IMR-90 (cell line): ENCODE measurements around the gene SYNPO2. TPM values are rescaled to one million over a fixed set of nuclear protein-coding genes. Genes with fewer than 3 reads are reported as not detected.
A peak's percentile ranks its signal among the peaks of the same experiment; 100 is the strongest.

Experiments
- ATAC-seq: fragments of 200-7000 bp; cut with Tn5 transposase; 2 replicates; pipeline ENCODE4 v1.9.1; 2020; ENCODE audit warnings: low read depth, mild to moderate bottlenecking, moderate library complexity
- BruUV-seq: library from RNA; stranded (reverse); fragments of 400-500 nt; replicated peaks from 2 replicates; lab custom pipeline; 2021; lab: Mats Ljungman, UMichigan
- CTCF ChIA-PET: fragments of 300-600 bp; formaldehyde crosslinking; extraction: SDS; loops from one replicate; lab custom pipeline; 2021; ENCODE audit warnings: antibody characterized with exemption; lab: Yijun Ruan, JAX
- POLR2A ChIA-PET: fragments of 300-600 bp; sonication (Branson Sonifier 250); formaldehyde crosslinking; loops from one replicate; lab custom pipeline; 2022; ENCODE audit warnings: antibody characterized with exemption; ENCODE audit not compliant: unreplicated experiment; lab: Charles Lee
- DNase-seq: peaks from one replicate; pipeline ENCODE4 v3.0.0; 2013
- H2AFZ ChIP-seq: replicated peaks from 2 replicates; pipeline ENCODE3; 2013; ENCODE audit warnings: low read length, mild to moderate bottlenecking; ENCODE audit not compliant: poor library complexity
- H2AK5ac ChIP-seq: 2 replicates; pipeline ENCODE4 v1.6.1; 2013; ENCODE audit warnings: low read depth, low read length, inconsistent platforms
- H2AK9ac ChIP-seq: replicated peaks from 2 replicates; pipeline ENCODE3; 2013; ENCODE audit warnings: mild to moderate bottlenecking, low read depth, low read length, moderate library complexity; ENCODE audit not compliant: poor library complexity
- H2BK120ac ChIP-seq: 2 replicates; pipeline ENCODE4 v1.6.1; 2013; ENCODE audit warnings: low read depth, low read length, inconsistent platforms
- H2BK15ac ChIP-seq: 3 replicates; pipeline ENCODE4 v1.6.1; 2013; ENCODE audit warnings: low read depth, low read length, inconsistent platforms
- H2BK20ac ChIP-seq: 2 replicates; pipeline ENCODE4 v1.6.1; 2013; ENCODE audit warnings: low read depth, mild to moderate bottlenecking, inconsistent platforms, low read length, moderate library complexity
- H2BK5ac ChIP-seq: 2 replicates; pipeline ENCODE4 v1.6.1; 2013; ENCODE audit warnings: mild to moderate bottlenecking, low read depth, low read length, inconsistent platforms; ENCODE audit not compliant: poor library complexity, severe bottlenecking
- H3K14ac ChIP-seq: replicated peaks from 2 replicates; pipeline ENCODE4 v1.6.1; 2013; ENCODE audit warnings: low read depth, low read length, inconsistent platforms
- H3K18ac ChIP-seq: 2 replicates; pipeline ENCODE4 v1.6.1; 2013; ENCODE audit warnings: low read depth, low read length, control low read depth
- H3K23ac ChIP-seq: 2 replicates; pipeline ENCODE4 v1.6.1; 2013; ENCODE audit warnings: low read depth, low read length, inconsistent platforms
- H3K27ac ChIP-seq: 2 replicates; pipeline ENCODE4 v1.5.1; 2013; ENCODE audit warnings: mild to moderate bottlenecking, control low read depth, low read length; ENCODE audit not compliant: insufficient read depth
- H3K27me3 ChIP-seq: 2 replicates; pipeline ENCODE4 v1.6.1; 2013; ENCODE audit warnings: low read length; ENCODE audit not compliant: control insufficient read depth, insufficient read depth
- H3K36me3 ChIP-seq: 2 replicates; pipeline ENCODE4 v1.6.1; 2013; ENCODE audit warnings: low read length, mixed read lengths; ENCODE audit not compliant: control insufficient read depth, insufficient read depth
- H3K4ac ChIP-seq: 2 replicates; pipeline ENCODE4 v1.6.1; 2013; ENCODE audit warnings: low read depth, low read length, inconsistent platforms
- H3K4me1 ChIP-seq: 2 replicates; pipeline ENCODE4 v1.6.1; 2013; ENCODE audit warnings: low read length, mixed read lengths; ENCODE audit not compliant: control insufficient read depth, insufficient read depth
- H3K4me2 ChIP-seq: 2 replicates; pipeline ENCODE4 v1.6.1; 2013; ENCODE audit warnings: low read depth, mild to moderate bottlenecking, control low read depth, low read length, moderate library complexity
- H3K4me3 ChIP-seq: 2 replicates; pipeline ENCODE4 v1.5.1; 2013; ENCODE audit warnings: low read depth, mild to moderate bottlenecking, control low read depth, low read length, moderate library complexity; ENCODE audit not compliant: insufficient read depth
- H3K56ac ChIP-seq: 2 replicates; pipeline ENCODE4 v1.6.1; 2013; ENCODE audit warnings: low read length, inconsistent platforms; ENCODE audit not compliant: insufficient read depth; ENCODE audit errors: extremely low read depth
- H3K79me1 ChIP-seq, 2 experiments: 2 replicates each; pipeline ENCODE4 v1.6.1; 2013; ENCODE audit warnings: low read length in 2 of 2, inconsistent platforms in 1 of 2, low read depth in 1 of 2
- H3K9ac ChIP-seq: 2 replicates; pipeline ENCODE4 v1.6.1; 2013; ENCODE audit warnings: low read depth, low read length, control low read depth
- H3K9me1 ChIP-seq: 2 replicates; pipeline ENCODE4 v1.6.1; 2013; ENCODE audit warnings: low read length, inconsistent platforms; ENCODE audit not compliant: insufficient read depth
- H3K9me3 ChIP-seq: 2 replicates; pipeline ENCODE4 v1.6.1; 2013; ENCODE audit warnings: low read length; ENCODE audit not compliant: control insufficient read depth, insufficient read depth
- H4K20me1 ChIP-seq: 2 replicates; pipeline ENCODE4 v1.6.1; 2013; ENCODE audit warnings: low read length, inconsistent platforms; ENCODE audit not compliant: insufficient read depth
- H4K5ac ChIP-seq: 2 replicates; pipeline ENCODE4 v1.6.1; 2013; ENCODE audit warnings: mild to moderate bottlenecking, low read depth, low read length, control low read depth
- H4K8ac ChIP-seq, 2 experiments: 2 replicates each; pipeline ENCODE4 v1.6.1; 2013; ENCODE audit warnings: low read depth in 2 of 2, low read length in 2 of 2, control low read depth in 1 of 2, inconsistent platforms in 1 of 2
- H4K91ac ChIP-seq: 2 replicates; pipeline ENCODE4 v1.6.1; 2013; ENCODE audit warnings: low read depth, low read length, inconsistent platforms; ENCODE audit not compliant: insufficient read depth
- BHLHE40 ChIP-seq: fragments of 150-350 bp; IDR thresholded peaks from 2 replicates; pipeline ENCODE4 v1.6.1; 2016; ENCODE audit warnings: mild to moderate bottlenecking, low read depth, low read length
- CEBPB ChIP-seq: IDR thresholded peaks from 2 replicates; pipeline ENCODE4 v1.6.1; 2012; ENCODE audit warnings: low read depth, low read length, improper control_type of control experiment
- CHD1 ChIP-seq: IDR thresholded peaks from 2 replicates; pipeline ENCODE4 v1.6.1; 2012; ENCODE audit warnings: low read depth, low read length, improper control_type of control experiment
- FOS ChIP-seq: fragments of 150-350 bp; IDR thresholded peaks from 2 replicates; pipeline ENCODE4 v1.6.1; 2016; ENCODE audit warnings: low read depth, low read length
- MAFK ChIP-seq: IDR thresholded peaks from 2 replicates; pipeline ENCODE4 v1.6.1; 2012; ENCODE audit warnings: low read depth, low read length, improper control_type of control experiment
- MAZ ChIP-seq: IDR thresholded peaks from 2 replicates; pipeline ENCODE4 v1.6.1; 2012; ENCODE audit warnings: low read depth, mild to moderate bottlenecking, low read length, improper control_type of control experiment, moderate library complexity, borderline replicate concordance
- MXI1 ChIP-seq: IDR thresholded peaks from 2 replicates; pipeline ENCODE4 v1.6.1; 2012; ENCODE audit warnings: low read depth, mild to moderate bottlenecking, low read length, moderate library complexity, borderline replicate concordance
- NFE2L2 ChIP-seq: fragments of 150-350 bp; IDR thresholded peaks from 2 replicates; pipeline ENCODE4 v1.6.1; 2016; ENCODE audit warnings: low read depth, mild to moderate bottlenecking, low read length
- POLR2A ChIP-seq: IDR thresholded peaks from 2 replicates; pipeline ENCODE4 v1.6.1; 2012; ENCODE audit warnings: mild to moderate bottlenecking, low read depth, low read length
- RAD21 ChIP-seq: IDR thresholded peaks from 2 replicates; pipeline ENCODE4 v1.6.1; 2012; ENCODE audit warnings: low read length, improper control_type of control experiment
- RCOR1 ChIP-seq: IDR thresholded peaks from 2 replicates; pipeline ENCODE4 v1.6.1; 2012; ENCODE audit warnings: mild to moderate bottlenecking, low read length, improper control_type of control experiment; ENCODE audit not compliant: insufficient replicate concordance
- RFX5 ChIP-seq: IDR thresholded peaks from 2 replicates; pipeline ENCODE4 v1.8.0; 2012; ENCODE audit warnings: low read depth, mild to moderate bottlenecking, low read length, moderate library complexity
- WGBS, 2 experiments: methylation state at CpG; one replicate each; pipeline versions ENCODE4 v1.1.5 to v1.1.7; 2013; ENCODE audit warnings: missing lambda C conversion rate in 2 of 2; ENCODE audit not compliant: insufficient read length in 1 of 2; ENCODE audit errors: extremely low coverage in 2 of 2; 5-methylcytosine and 5-hydroxymethylcytosine counted together
- dilution Hi-C: fragments of 300-500 bp; cut with HindIII; formaldehyde crosslinking; loops from one replicate; pipeline ENCODE4 v1.14.3; 2018; ENCODE audit warnings: low sequenced_read_pairs; ENCODE audit not compliant: unreplicated experiment
- in situ Hi-C: fragments of 300-500 bp; cut with MboI; formaldehyde crosslinking; loops from 3 replicates; pipeline ENCODE4 v1.14.3; 2019; ENCODE audit warnings: low sequenced_read_pairs, inconsistent platforms, mixed read lengths
- intact Hi-C: fragments of 100-400 bp; cut with micrococcal nuclease; formaldehyde crosslinking; loops from 2 replicates; pipeline ENCODE4 v1.10.0; 2022
- polyA plus RNA-seq, 3 experiments: library from polyadenylated mRNA; depleted of rRNA; stranded (reverse); fragments of >200 nt; gene quantifications; 2 replicates each; pipeline ENCODE4 v1.2.3, GENCODE V29; 2012; ENCODE audit warnings: low replicate concordance in 1 of 3
- total RNA-seq: library from RNA; depleted of rRNA; stranded (reverse); fragments of >200 nt; gene quantifications from 2 replicates; pipeline ENCODE4 v1.2.3, GENCODE V29; 2012

The SYNPO2 gene
- total and polyA plus RNA-seq, 2 of the 4 experiments (the other 2 are of a cell fraction) = 0.99 to 1.8 TPM

DNA sequence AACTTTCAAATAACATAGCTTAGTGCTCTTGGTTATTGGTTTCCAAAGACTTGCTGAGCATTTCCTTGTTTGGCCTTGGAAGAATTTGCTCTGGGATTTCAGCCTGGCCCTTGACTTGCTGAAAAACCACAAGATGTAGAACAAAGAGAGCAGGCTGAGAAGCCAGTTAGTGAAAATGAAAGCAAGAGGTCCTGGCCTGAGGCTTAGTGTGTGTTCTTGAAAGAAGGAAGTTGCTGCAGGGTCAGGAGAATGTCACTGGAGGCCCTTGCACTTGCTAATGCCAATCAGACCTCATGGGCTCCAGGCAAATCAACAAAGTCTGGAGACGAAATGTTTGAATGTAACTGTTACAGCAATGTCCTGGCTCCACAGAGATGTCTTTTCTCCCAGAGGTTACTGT, 79.4 kb downstream of the SYNPO2 start:
- BruUV-seq = no TSS peak
- ChIA-PET CTCF (interaction anchor here (0.7 to 1.4 kb wide), 3 partner anchors 72 to 198 kb away, joined by 3 read pairs; no protein-coding TSS in a partner anchor), POLR2A (no interaction called here)

More for the DNA sequence above, 79.4 kb downstream of the SYNPO2 start:
- peak overlapping the region; percentile 63 for H3K9ac ChIP-seq
- H3K79me1 ChIP-seq = no peaks in the 10 kb centered on the region
- H2AK5ac ChIP-seq = peak overlapping the region; percentile 37
- H3K23ac ChIP-seq = peak overlapping the region; percentile 92
- peak overlapping the region; percentile 78 for H3K4me2 ChIP-seq
- H2BK20ac ChIP-seq = peak overlapping the region; percentile 94
- peak overlapping the region; percentile 60 for H3K56ac ChIP-seq
- H3K4ac ChIP-seq = peak overlapping the region; percentile 90
- WGBS, 2 experiments = no CpG with 5 or more reads among the region's 1 CpG
- H4K20me1 ChIP-seq = no peaks in the 10 kb centered on the region
- peak overlapping the region; percentile 90 for H3K18ac ChIP-seq
- intact Hi-C loops (loop anchor here (1.0 to 10.0 kb wide), 5 partner anchors 51 to 543 kb away; no protein-coding TSS in a partner anchor), dilution Hi-C loops (no loop called here), in situ Hi-C loops (loop anchor here (25.0 kb wide), 1 partner anchor 431 kb away; no protein-coding TSS in a partner anchor)
- DNase-seq (peak; percentile 87), ATAC-seq (peak; percentile 75)
- H4K5ac ChIP-seq = peak overlapping the region; percentile 58
- no peaks in the 10 kb centered on the region for H3K9me3 ChIP-seq
- peak overlapping the region; percentile 74; the same call in 2 of the 3 replicates for H2BK15ac ChIP-seq
- H2AFZ ChIP-seq = peak overlapping the region; percentile 80
- peak overlapping the region; percentile 87 for H2BK5ac ChIP-seq
- no peaks in the 10 kb centered on the region for H3K36me3 ChIP-seq
- H3K4me1 ChIP-seq = peaks cover 16% of the 10 kb centered on the region
- peak overlapping the region; percentile 69 for H2AK9ac ChIP-seq
- peak overlapping the region; percentile 90 for H3K27ac ChIP-seq
- H3K14ac ChIP-seq = peak overlapping the region; percentile 90
- peak overlapping the region; percentile 63 to 82 for H4K8ac ChIP-seq
- H3K9me1 ChIP-seq = peaks cover 7% of the 10 kb centered on the region
- no peak for TF ChIP-seq BHLHE40
- TF ChIP-seq RFX5 = no peak
- TF ChIP-seq CHD1 = no peak
- TF ChIP-seq MAFK = no peak
- TF ChIP-seq MXI1 = no peak
- TF ChIP-seq RCOR1 = no peak
- TF ChIP-seq FOS = no peak
- TF ChIP-seq NFE2L2 = no peak
- no peak for TF ChIP-seq RAD21
- no peak for TF ChIP-seq POLR2A
- no peak for TF ChIP-seq MAZ
- no peak for TF ChIP-seq CEBPB
- H3K27me3 ChIP-seq = no peaks in the 10 kb centered on the region
- peak overlapping the region; percentile 91 for H2BK120ac ChIP-seq
- no peak overlapping the region for H3K4me3 ChIP-seq
- H4K91ac ChIP-seq = peak overlapping the region; percentile 87
